Adrenal gland (tissue), 5 donors: Measurements from ENCODE around the gene LRRC61.

ENCODE experiments used
- CTCF ChIP-seq, 6 experiments: fragments of 450-650 bp in 4 of 6; fragments of 200-600 bp in 2 of 6; sonication (generic) in 1 of 6; IDR thresholded peaks; 1 replicate in 5 of 6; 2 replicates in 1 of 6; pipeline versions ENCODE4 v1.5.1 to v1.8.0; 2016 to 2021; ENCODE audit warnings: antibody characterized with exemption in 6 of 6, mild to moderate bottlenecking in 2 of 6, moderate library complexity in 1 of 6
- POLR2A ChIP-seq, 2 donors: fragments of 450-650 bp; IDR thresholded peaks; one replicate each; pipeline ENCODE4 v1.6.1; 2017; ENCODE audit warnings: antibody characterized with exemption in 2 of 2, mild to moderate bottlenecking in 2 of 2, moderate library complexity in 1 of 2
- donor health status: DM: no; HTN: no; CAD: no.

GRCh38 chr7:150357771-150358427, 34.7 kb downstream of the LRRC61 start:
- no peak for TF ChIP-seq CTCF (IDR thresholded peaks at IDR 0.05)
- no peak for TF ChIP-seq POLR2A (IDR thresholded peaks at IDR 0.05)
